HepG2 (cell line): ENCODE measurements around the gene NR2F1. TPM values are rescaled to one million over a fixed set of nuclear protein-coding genes. Genes with fewer than 3 reads are reported as not detected.

Source experiments
- ATAC-seq: fragments of 200-7000 bp; cut with Tn5 transposase; 3 replicates; pipeline ENCODE4 v1.9.1; 2020; ENCODE audit warnings: mild to moderate bottlenecking, moderate library complexity
- BruUV-seq: library from RNA; stranded (reverse); fragments of 400-500 nt; replicated peaks from 2 replicates; lab custom pipeline; 2021; lab: Mats Ljungman, UMichigan
- CTCF ChIA-PET: fragments of 300-600 bp; formaldehyde crosslinking; extraction: SDS; loops from one replicate; lab custom pipeline; 2021; ENCODE audit warnings: low total read pairs, inconsistent platforms, low intra/inter-chr PET ratio; lab: Yijun Ruan, JAX
- POLR2A ChIA-PET: fragments of 350-600 bp; sonication (Branson Sonifier 250); formaldehyde crosslinking; loops from one replicate; lab custom pipeline; 2020; ENCODE audit warnings: antibody characterized with exemption, inconsistent platforms; lab: Yijun Ruan, JAX
- DNase-seq: peaks from one replicate; pipeline ENCODE4 v3.0.0-alpha.2; 2015; ENCODE audit warnings: low spot score
- FAIRE-seq: peaks from 3 replicates; lab custom pipeline; 2011; peaks lifted over from hg19 to GRCh38; lab: Jason Lieb, UNC
- H2AFZ ChIP-seq: one replicate; pipeline ENCODE4 v1.6.1; 2011; ENCODE audit warnings: low read length, inconsistent platforms
- H3K27ac ChIP-seq: fragments of 300-600 bp; 3 replicates; pipeline ENCODE4 v1.8.0; 2011; ENCODE audit warnings: mixed run types, mild to moderate bottlenecking, mixed read lengths, low read length, inconsistent platforms; ENCODE audit not compliant: insufficient read depth; ENCODE audit errors: extremely low read length
- H3K27me3 ChIP-seq, 2 experiments: fragments of 200-600 bp in 1 of 2; 2 replicates in 1 of 2; 3 replicates in 1 of 2; pipeline versions ENCODE4 v1.6.0 to v1.8.0; 2011; ENCODE audit warnings: low read length in 2 of 2, mild to moderate bottlenecking in 2 of 2, moderate library complexity in 2 of 2, inconsistent platforms in 1 of 2; ENCODE audit not compliant: insufficient read depth in 2 of 2, control insufficient read depth in 1 of 2
- H3K36me3 ChIP-seq, 2 experiments: fragments of 200-600 bp in 1 of 2; replicated peaks in 1 of 2; 2 replicates in 1 of 2; 3 replicates in 1 of 2; pipeline versions ENCODE4 v1.5.1 to v1.8.0; 2011; ENCODE audit warnings: low read length in 2 of 2, inconsistent platforms in 1 of 2; ENCODE audit not compliant: insufficient read depth in 2 of 2, control insufficient read depth in 1 of 2
- H3K4me1 ChIP-seq: 2 replicates; pipeline ENCODE4 v1.5.1; 2012; ENCODE audit warnings: low read length, inconsistent platforms; ENCODE audit not compliant: insufficient read depth
- H3K4me2 ChIP-seq: 2 replicates; pipeline ENCODE4 v1.6.0; 2011; ENCODE audit warnings: low read depth, low read length, inconsistent platforms
- H3K4me3 ChIP-seq, 3 experiments: fragments of 200-600 bp in 1 of 3; sonication (generic), shearing (Covaris generic) in 1 of 3; replicated peaks in 1 of 3; 2 replicates each; pipeline ENCODE4 v1.5.1; 2011 to 2016; ENCODE audit warnings: low read length in 3 of 3, inconsistent platforms in 2 of 3, low read depth in 2 of 3, mild to moderate bottlenecking in 2 of 3, control low read depth in 1 of 3, mixed read lengths in 1 of 3; ENCODE audit not compliant: insufficient read depth in 1 of 3
- H3K79me2 ChIP-seq: one replicate; pipeline ENCODE4 v1.6.1; 2011; ENCODE audit warnings: low read length, inconsistent platforms; ENCODE audit not compliant: insufficient read depth
- H3K9ac ChIP-seq: 2 replicates; pipeline ENCODE4 v1.6.0; 2011; ENCODE audit warnings: mild to moderate bottlenecking, low read depth, low read length, inconsistent platforms; ENCODE audit not compliant: insufficient read depth
- H3K9me3 ChIP-seq: 2 replicates; pipeline ENCODE4 v1.5.1; 2012; ENCODE audit warnings: mild to moderate bottlenecking, low read length
- H4K20me1 ChIP-seq: 2 replicates; pipeline ENCODE4 v1.6.0; 2011; ENCODE audit warnings: inconsistent platforms, mild to moderate bottlenecking, low read length, moderate library complexity; ENCODE audit not compliant: insufficient read depth
- MTF1 ChIP-seq: sonication (generic); formaldehyde crosslinking; IDR thresholded peaks from 2 replicates; pipeline ENCODE4 v1.5.0; 2020; ENCODE audit warnings: missing genetic modification reagents
- ZKSCAN1 ChIP-seq: fragments of 150-350 bp; IDR thresholded peaks from 2 replicates; pipeline ENCODE4 v1.6.1; 2014; ENCODE audit warnings: low read length
- ZNF558 ChIP-seq: sonication (generic); formaldehyde crosslinking; IDR thresholded peaks from 2 replicates; pipeline ENCODE4 v1.9.0; 2022; ENCODE audit warnings: mild to moderate bottlenecking, missing genetic modification reagents, borderline replicate concordance
- WGBS: methylation state at CpG from one replicate; pipeline ENCODE4 v1.1.6; 2017; ENCODE audit warnings: low lambda C conversion rate; 5-methylcytosine and 5-hydroxymethylcytosine counted together
- in situ Hi-C: cut with HindIII; loops from 2 replicates; pipeline ENCODE4 v1.10.0; 2017; ENCODE audit warnings: low pct_unique_long_range_greater_than_20kb; ENCODE audit not compliant: extremely low pct_ligation_motif_present
- intact Hi-C: fragments of 100-400 bp; cut with micrococcal nuclease; formaldehyde crosslinking; loops from one replicate; pipeline ENCODE4 v1.10.0; 2022; ENCODE audit not compliant: unreplicated experiment
- polyA plus RNA-seq, 8 experiments: library from polyadenylated mRNA; depleted of rRNA in 3 of 8; stranded (reverse) in 7 of 8; unstranded in 1 of 8; fragments of >200 nt; fragmentation: Illumina TruSeq in 4 of 8; extraction: Trizol in 4 of 8; gene quantifications; 2 replicates each; pipeline versions ENCODE4 v1.2.1 to v1.2.3, GENCODE V29; 2011 to 2016; ENCODE audit warnings: low read depth in 4 of 8, missing spikeins in 1 of 8, mixed read lengths in 1 of 8; ENCODE audit not compliant: insufficient read depth in 1 of 8
- total RNA-seq, 5 experiments: library from RNA; depleted of rRNA; stranded (reverse); fragments of >200 nt; fragmentation: Illumina TruSeq; extraction: Trizol; gene quantifications; 2 replicates each; pipeline ENCODE4 v1.2.3, GENCODE V29; 2016; ENCODE audit warnings: low read depth in 1 of 5
- TF ChIP-seq, protein P1 (sequence below): sonication (generic); formaldehyde crosslinking; IDR thresholded peaks from 2 replicates; pipeline ENCODE4 v1.5.0; 2020; ENCODE audit warnings: mild to moderate bottlenecking, missing genetic modification reagents, borderline replicate concordance
- TF ChIP-seq, protein P2 (sequence below): sonication (generic); formaldehyde crosslinking; conservative IDR thresholded peaks from 2 replicates; pipeline ENCODE4 v1.4.0; 2020; ENCODE audit warnings: missing genetic modification reagents

Gene NR2F1
- total and polyA plus RNA-seq, 2 of the 13 experiments (the other 11 are each of a cell fraction or from before 2014, with no cell fraction given): 17.1 to 59.7 TPM

DNA sequence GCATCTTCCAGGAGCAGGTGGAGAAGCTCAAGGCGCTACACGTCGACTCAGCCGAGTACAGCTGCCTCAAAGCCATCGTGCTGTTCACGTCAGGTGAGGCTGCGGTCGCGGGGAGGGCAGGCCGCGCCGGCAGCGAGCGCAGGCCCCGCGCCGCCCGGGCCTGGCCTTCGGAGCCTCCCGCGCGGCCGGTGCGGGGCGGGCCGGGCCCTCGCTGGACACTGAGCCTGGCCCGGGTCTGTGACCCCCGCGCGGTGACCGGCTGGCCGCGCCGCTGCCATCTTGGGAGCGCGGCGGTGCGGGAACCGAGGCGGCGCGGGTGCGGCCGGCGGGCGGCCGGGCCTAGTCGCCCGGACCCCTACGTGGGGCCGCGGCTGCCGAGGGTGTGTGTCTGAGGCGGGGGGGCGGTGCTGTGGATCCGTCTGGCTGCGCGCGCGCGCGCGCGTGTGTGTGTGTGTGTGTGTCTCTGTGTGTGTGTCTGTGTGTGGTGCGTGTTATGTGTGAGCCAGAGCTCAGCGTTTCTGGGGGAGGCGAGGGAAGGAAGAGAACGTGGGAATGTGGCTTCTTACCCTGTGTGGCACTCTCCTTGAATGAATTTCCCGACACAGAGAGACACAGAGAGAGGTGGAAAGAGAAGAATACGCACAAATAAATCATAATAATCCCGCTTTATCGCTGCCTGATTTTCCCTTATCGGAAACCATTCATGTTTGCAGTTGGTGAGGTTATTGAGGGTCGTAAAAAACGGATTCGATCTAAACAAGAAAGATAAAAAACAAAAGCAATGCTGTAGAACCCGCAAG is 5.5 kb downstream of the NR2F1 start:
- Histone ChIP-seq H3K27ac (no peak overlapping the region), H3K4me2 (peak overlapping the region; percentile 68), H3K27me3 (no peaks in the 10 kb centered on the region; a peak in 1 of 5 replicates), H2AFZ (no peak overlapping the region), H4K20me1 (peaks cover 62% of the 10 kb centered on the region), H3K4me1 (peaks cover 53% of the 10 kb centered on the region), H3K79me2 (peaks cover 64% of the 10 kb centered on the region), H3K9me3 (no peaks in the 10 kb centered on the region), H3K36me3 (peaks cover 9 to 48% of the 10 kb centered on the region in 2 experiments), H3K4me3 (peak overlapping the region in 1 of 3 experiments; percentile 96; a peak in 2 of 6 replicates), H3K9ac (peak overlapping the region; percentile 14; the same call in 1 of the 2 replicates)
- DNase-seq: no peak
- no peak for ATAC-seq
- WGBS: 96% methylated on average over 46 of the region's 78 CpGs
- ChIA-PET CTCF (no interaction called here), POLR2A (no interaction called here)
- no peak for FAIRE-seq
- in situ Hi-C loops (loop anchor here (10.0 kb wide), 1 partner anchor 326 kb away; no protein-coding TSS in a partner anchor), intact Hi-C loops (no loop called here)
- BruUV-seq: no TSS peak
- TF ChIP-seq ZKSCAN1 (no peak), MTF1 (CRISPR knock-in tag) (no peak), ZNF558 (no peak)
- TF ChIP-seq, protein P1, sequence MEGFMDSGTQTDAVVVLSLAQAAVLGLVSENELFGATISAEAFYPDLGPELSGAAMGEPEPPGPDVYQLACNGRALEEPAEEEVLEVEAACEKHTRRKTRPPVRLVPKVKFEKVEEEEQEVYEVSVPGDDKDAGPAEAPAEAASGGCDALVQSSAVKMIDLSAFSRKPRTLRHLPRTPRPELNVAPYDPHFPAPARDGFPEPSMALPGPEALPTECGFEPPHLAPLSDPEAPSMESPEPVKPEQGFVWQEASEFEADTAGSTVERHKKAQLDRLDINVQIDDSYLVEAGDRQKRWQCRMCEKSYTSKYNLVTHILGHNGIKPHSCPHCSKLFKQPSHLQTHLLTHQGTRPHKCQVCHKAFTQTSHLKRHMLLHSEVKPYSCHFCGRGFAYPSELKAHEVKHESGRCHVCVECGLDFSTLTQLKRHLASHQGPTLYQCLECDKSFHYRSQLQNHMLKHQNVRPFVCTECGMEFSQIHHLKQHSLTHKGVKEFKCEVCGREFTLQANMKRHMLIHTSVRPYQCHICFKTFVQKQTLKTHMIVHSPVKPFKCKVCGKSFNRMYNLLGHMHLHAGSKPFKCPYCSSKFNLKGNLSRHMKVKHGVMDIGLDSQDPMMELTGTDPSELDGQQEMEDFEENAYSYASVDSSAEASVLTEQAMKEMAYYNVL (CRISPR knock-in tag): no peak
- TF ChIP-seq, protein P2, sequence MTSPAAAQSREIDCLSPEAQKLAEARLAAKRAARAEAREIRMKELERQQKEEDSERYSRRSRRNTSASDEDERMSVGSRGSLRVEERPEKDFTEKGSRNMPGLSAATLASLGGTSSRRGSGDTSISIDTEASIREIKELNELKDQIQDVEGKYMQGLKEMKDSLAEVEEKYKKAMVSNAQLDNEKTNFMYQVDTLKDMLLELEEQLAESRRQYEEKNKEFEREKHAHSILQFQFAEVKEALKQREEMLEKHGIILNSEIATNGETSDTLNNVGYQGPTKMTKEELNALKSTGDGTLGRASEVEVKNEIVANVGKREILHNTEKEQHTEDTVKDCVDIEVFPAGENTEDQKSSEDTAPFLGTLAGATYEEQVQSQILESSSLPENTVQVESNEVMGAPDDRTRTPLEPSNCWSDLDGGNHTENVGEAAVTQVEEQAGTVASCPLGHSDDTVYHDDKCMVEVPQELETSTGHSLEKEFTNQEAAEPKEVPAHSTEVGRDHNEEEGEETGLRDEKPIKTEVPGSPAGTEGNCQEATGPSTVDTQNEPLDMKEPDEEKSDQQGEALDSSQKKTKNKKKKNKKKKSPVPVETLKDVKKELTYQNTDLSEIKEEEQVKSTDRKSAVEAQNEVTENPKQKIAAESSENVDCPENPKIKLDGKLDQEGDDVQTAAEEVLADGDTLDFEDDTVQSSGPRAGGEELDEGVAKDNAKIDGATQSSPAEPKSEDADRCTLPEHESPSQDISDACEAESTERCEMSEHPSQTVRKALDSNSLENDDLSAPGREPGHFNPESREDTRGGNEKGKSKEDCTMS: no peak
